ENCODE measurements around the gene CAMK1D. TPM values are rescaled to one million over a fixed set of nuclear protein-coding genes. Genes with fewer than 3 reads are reported as not detected.

The CAMK1D gene
- total RNA-seq, 1 donor from 2014 or later: 1.0 TPM

- TF ChIP-seq CTCF (conservative IDR thresholded peaks at IDR 0.05; ENCODE audit: low read depth, low read length): no peak
- no peak overlapping the region for H3K4me3 ChIP-seq (ENCODE audit: low read depth, low read length)
- DNase-seq (ENCODE audit: low read depth): no peak
Measured at GRCh38 chr10:12650538-12651298, 301.4 kb downstream of the CAMK1D start.

GRCh38 chr10:12655940-12656339, 306.6 kb downstream of the CAMK1D start:
- no peak for TF ChIP-seq CTCF (conservative IDR thresholded peaks at IDR 0.05; ENCODE audit: low read depth, low read length)
- H3K4me3 ChIP-seq (ENCODE audit: low read depth, low read length): no peak overlapping the region
- DNase-seq (ENCODE audit: low read depth): no peak

GRCh38 chr10:12656518-12657142, 307.3 kb downstream of the CAMK1D start:
- peak; percentile 95 for TF ChIP-seq CTCF (conservative IDR thresholded peaks at IDR 0.05; ENCODE audit: low read depth, low read length)
- no peak overlapping the region for H3K4me3 ChIP-seq (ENCODE audit: low read depth, low read length)
- DNase-seq (ENCODE audit: low read depth): peak; percentile 41

- no peak for DNase-seq (ENCODE audit: low read depth)
- H3K4me3 ChIP-seq (ENCODE audit: low read depth, low read length): no peak overlapping the region
- TF ChIP-seq CTCF (conservative IDR thresholded peaks at IDR 0.05; ENCODE audit: low read depth, low read length): no peak
Measured at GRCh38 chr10:12657489-12657888, 308.1 kb downstream of the CAMK1D start.

GRCh38 chr10:12658526-12658925, 309.2 kb downstream of the CAMK1D start:
- DNase-seq (ENCODE audit: low read depth): no peak
- no peak for TF ChIP-seq CTCF (conservative IDR thresholded peaks at IDR 0.05; ENCODE audit: low read depth, low read length)
- H3K4me3 ChIP-seq (ENCODE audit: low read depth, low read length): no peak overlapping the region

- H3K4me3 ChIP-seq (ENCODE audit: low read depth, low read length): no peak overlapping the region
- no peak for DNase-seq (ENCODE audit: low read depth)
- no peak for TF ChIP-seq CTCF (conservative IDR thresholded peaks at IDR 0.05; ENCODE audit: low read depth, low read length)
Measured at GRCh38 chr10:12659706-12660105, 310.4 kb downstream of the CAMK1D start.

Measured in epithelial cell of proximal tubule (primary cell).